ENCODE results near the gene ADGRG6.

DNA sequence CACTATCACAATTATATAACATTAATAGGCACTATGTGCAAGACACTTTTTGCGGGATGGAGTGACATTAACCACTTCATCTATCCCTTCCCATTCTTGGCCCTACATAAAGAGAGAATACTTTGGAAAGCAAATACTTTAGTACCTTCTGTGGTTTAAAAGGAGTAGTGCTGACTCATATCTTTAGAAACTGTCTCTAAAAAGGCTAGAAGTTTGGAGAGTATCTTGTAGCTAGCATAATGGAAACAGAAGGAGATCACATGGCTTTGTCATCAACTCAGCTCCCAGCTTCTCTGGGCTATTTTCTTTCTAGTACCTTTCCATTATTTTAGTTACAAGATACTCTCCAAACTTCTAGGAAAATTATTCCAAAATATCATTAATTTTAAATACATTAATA, 157.5 kb downstream of the ADGRG6 start:
- TF ChIP-seq CTCF (conservative IDR thresholded peaks at IDR 0.05 in 1 of 2, IDR thresholded peaks at IDR 0.05 in 1 of 2; ENCODE audit: extremely low read depth in 1 of 2, insufficient read depth in 1 of 2, low read depth in 1 of 2, low read length in 2 of 2), result no peak
- TF ChIP-seq EZH2 (IDR thresholded peaks at IDR 0.05; ENCODE audit: borderline replicate concordance, low read length), result no peak
